Bronchial epithelial cell (primary cell): ENCODE results near the gene LATS2. TPM values are rescaled to one million over a fixed set of nuclear protein-coding genes. Genes with fewer than 3 reads are reported as not detected.

Experiments used
- DNase-seq: peaks from one replicate; pipeline ENCODE4 v3.0.0-alpha.2; 2010; ENCODE audit warnings: low read depth
- FAIRE-seq: peaks from 2 replicates; lab custom pipeline; 2011; peaks lifted over from hg19 to GRCh38; lab: Jason Lieb, UNC
- H3K27me3 ChIP-seq: 2 replicates; pipeline ENCODE4 v1.5.1; 2011; ENCODE audit warnings: low read length; ENCODE audit not compliant: control insufficient read depth, insufficient read depth
- H3K36me3 ChIP-seq: 2 replicates; pipeline ENCODE4 v1.5.1; 2011; ENCODE audit warnings: low read length; ENCODE audit not compliant: control insufficient read depth, insufficient read depth
- H3K4me3 ChIP-seq: 2 replicates; pipeline ENCODE4 v1.5.1; 2011; ENCODE audit warnings: mild to moderate bottlenecking, low read depth, low read length, control low read depth
- CTCF ChIP-seq: IDR thresholded peaks from 2 replicates; pipeline ENCODE4 v1.5.1; 2011; ENCODE audit warnings: mild to moderate bottlenecking, moderate library complexity, low read length, control low read depth, inconsistent platforms; ENCODE audit not compliant: insufficient read depth, severe bottlenecking
- total RNA-seq: library from RNA; depleted of rRNA; stranded (reverse); fragments of >200 nt; gene quantifications from 2 replicates; pipeline ENCODE4 v1.2.1, GENCODE V29; 2014

Gene LATS2
- total RNA-seq, 1 donor from 2014 or later, result 5.3 TPM

DNA sequence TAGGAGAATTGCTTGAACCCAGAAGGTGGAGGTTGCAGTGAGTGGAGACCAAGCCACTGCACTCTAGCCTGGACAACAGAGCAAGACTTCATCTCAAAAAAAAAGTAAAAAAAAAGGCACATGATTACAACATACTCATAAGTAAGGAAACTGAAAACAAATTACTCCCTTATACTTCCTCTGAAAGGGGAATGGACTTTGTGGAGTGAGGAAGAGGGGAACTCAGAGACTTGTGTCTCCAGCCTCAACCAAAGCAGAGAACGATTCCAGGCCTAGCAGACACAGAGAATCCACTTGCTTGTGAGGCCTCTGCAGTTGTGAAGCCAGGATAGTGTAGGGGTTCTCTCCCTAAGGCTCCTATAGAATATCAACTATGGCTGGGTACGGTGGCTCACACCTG, 4.3 kb upstream of the LATS2 start:
- Histone ChIP-seq H3K4me3 (no peak overlapping the region), H3K27me3 (no peaks in the 10 kb centered on the region), H3K36me3 (no peaks in the 10 kb centered on the region)
- no peak for DNase-seq
- TF ChIP-seq CTCF, result no peak
- no peak for FAIRE-seq

DNA sequence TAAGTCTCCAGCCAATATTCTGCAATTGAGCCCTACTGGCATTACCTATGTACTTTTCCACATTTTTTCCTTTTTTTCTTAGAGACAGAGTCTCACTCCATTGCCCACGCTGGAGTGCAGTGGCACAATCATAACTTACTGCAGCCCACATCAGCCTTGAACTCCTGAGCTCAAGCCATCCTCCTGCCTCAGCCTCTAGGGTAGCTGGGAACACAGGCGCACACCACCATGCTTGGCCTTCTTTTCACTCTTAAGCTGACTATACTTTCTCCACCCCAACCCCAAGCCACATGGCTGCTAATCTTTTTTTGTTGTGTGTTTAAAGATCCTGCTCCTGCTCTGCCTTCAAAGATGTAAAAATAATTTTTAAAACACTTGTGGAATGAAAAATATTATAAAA, 1.6 kb upstream of the LATS2 start:
- FAIRE-seq, result no peak

DNA sequence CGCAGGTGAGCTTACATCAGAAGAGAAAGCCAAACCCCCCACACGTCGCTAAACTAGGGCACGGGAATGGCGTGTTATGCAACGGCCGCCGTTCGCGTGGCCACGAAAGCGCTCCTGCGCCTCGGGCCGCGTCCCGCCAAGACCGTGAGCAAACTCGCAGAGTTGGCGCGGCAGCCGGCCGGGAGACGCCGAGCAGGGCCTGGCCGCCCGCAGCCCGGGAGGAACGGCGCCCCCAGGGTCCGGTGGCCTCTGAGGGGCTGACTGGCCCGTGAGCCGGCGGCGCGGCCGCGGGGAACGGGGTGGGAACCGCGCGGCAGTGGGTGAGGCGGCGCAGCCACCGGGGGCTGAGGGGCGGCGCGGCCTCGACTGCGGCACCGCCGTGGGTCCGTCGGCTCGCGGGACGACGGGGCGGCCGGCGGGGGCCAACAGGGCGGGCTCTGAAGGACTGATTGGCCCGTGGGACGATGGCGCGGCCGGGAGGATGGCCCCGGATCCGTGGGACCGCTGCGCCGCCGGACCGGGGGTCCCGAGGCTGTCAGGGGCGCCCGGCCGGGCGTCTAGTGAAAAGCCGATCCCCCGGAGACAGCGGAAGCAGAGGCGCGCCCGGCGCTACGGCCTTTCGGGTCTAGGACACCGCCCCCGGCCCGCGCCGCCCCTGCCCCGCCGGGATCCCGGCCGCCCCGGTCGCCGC, 903 bp downstream of the LATS2 start:
- no peak for TF ChIP-seq CTCF
- H3K4me3 ChIP-seq, result peak overlapping the region; percentile 94
- no peaks in the 10 kb centered on the region for H3K36me3 ChIP-seq
- FAIRE-seq (no peak), DNase-seq (no peak)
- H3K27me3 ChIP-seq, result no peaks in the 10 kb centered on the region

More for the DNA sequence above, 1.6 kb upstream of the LATS2 start:
- no peaks in the 10 kb centered on the region for H3K36me3 ChIP-seq
- no peak for DNase-seq
- H3K27me3 ChIP-seq, result no peaks in the 10 kb centered on the region
- no peak for TF ChIP-seq CTCF
- H3K4me3 ChIP-seq, result no peak overlapping the region

GRCh38 chr13:21059641-21060337, 1.6 kb downstream of the LATS2 start:
- H3K27me3 ChIP-seq, result no peaks in the 10 kb centered on the region
- no peak for DNase-seq
- TF ChIP-seq CTCF, result no peak
- no peaks in the 10 kb centered on the region for H3K36me3 ChIP-seq
- no peak for FAIRE-seq
- peak overlapping the region; percentile 94 for H3K4me3 ChIP-seq

DNA sequence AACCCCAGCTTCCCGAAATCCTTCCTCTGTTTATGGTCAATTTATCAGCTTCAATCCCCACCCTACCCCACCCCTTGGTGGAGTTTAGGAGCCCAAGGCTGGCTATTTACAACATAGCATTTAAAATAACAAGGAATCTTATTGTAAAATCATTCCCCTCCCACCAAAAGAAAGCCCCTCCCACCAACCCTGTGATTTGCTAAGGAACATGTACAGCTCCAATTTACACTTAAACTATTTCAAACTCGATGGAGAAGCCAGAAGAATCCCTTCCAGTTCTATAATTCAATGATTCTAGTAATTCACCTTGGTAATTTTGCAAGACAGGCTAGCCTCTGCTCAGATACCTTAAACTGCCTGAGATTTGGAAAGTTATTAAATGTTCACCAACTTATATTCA, 3.0 kb downstream of the LATS2 start:
- TF ChIP-seq CTCF, result no peak
- DNase-seq (no peak), FAIRE-seq (no peak)
- no peaks in the 10 kb centered on the region for H3K27me3 ChIP-seq
- H3K4me3 ChIP-seq, result no peak overlapping the region
- no peaks in the 10 kb centered on the region for H3K36me3 ChIP-seq
